ENCODE results near the gene MAP4K3.

Gene MAP4K3

GRCh38 chr2:39436592-39437521 lies at the start of gene MAP4K3:
TSS of gene MAP4K3 (minus strand) at chr2:39437285. CDS start at chr2:39436987, 298 bp downstream.
- Histone ChIP-seq H3K36me3 (ENCODE audit: insufficient read depth, low read length) (no peaks in the 10 kb centered on the region), H3K4me3 (ENCODE audit: low read length) (peak within 1 kb of the TSS; percentile 83), H3K4me1 (ENCODE audit: insufficient read depth, low read length) (peaks cover 23% of the 10 kb centered on the region)

GRCh38 chr2:39486071-39486470 lies 49.0 kb upstream of the MAP4K3 start:
- H3K4me1 ChIP-seq (ENCODE audit: insufficient read depth, low read length), result peaks cover 10% of the 10 kb centered on the region
- H3K4me3 ChIP-seq (ENCODE audit: low read length), result no peak overlapping the region

More at GRCh38 chr2:39436592-39437521, at the start of gene MAP4K3:
- H2AFZ ChIP-seq (ENCODE audit: low read depth, low read length), result peak within 1 kb of the TSS; percentile 86
- no peaks in the 10 kb centered on the region for H3K9me3 ChIP-seq (ENCODE audit: low read length)
- H3K27me3 ChIP-seq (ENCODE audit: insufficient read depth, low read length), result no peaks in the 10 kb centered on the region

GRCh38 chr2:39484620-39485495 lies 47.8 kb upstream of the MAP4K3 start:
- no peaks in the 10 kb centered on the region for H3K36me3 ChIP-seq (ENCODE audit: insufficient read depth, low read length)

More at GRCh38 chr2:39486071-39486470, 49.0 kb upstream of the MAP4K3 start:
- H2AFZ ChIP-seq (ENCODE audit: low read depth, low read length), result no peak overlapping the region
- no peaks in the 10 kb centered on the region for H3K27me3 ChIP-seq (ENCODE audit: insufficient read depth, low read length)
- H3K9me3 ChIP-seq (ENCODE audit: low read length), result no peaks in the 10 kb centered on the region
- no peaks in the 10 kb centered on the region for H3K36me3 ChIP-seq (ENCODE audit: insufficient read depth, low read length)

GRCh38 chr2:39484206-39484605 lies 47.1 kb upstream of the MAP4K3 start:
- H3K4me3 ChIP-seq (ENCODE audit: low read length), result no peak overlapping the region
- H3K36me3 ChIP-seq (ENCODE audit: insufficient read depth, low read length), result no peaks in the 10 kb centered on the region
- no peaks in the 10 kb centered on the region for H3K27me3 ChIP-seq (ENCODE audit: insufficient read depth, low read length)
- peaks cover 10% of the 10 kb centered on the region for H3K4me1 ChIP-seq (ENCODE audit: insufficient read depth, low read length)
- H2AFZ ChIP-seq (ENCODE audit: low read depth, low read length), result no peak overlapping the region
- no peaks in the 10 kb centered on the region for H3K9me3 ChIP-seq (ENCODE audit: low read length)

More at GRCh38 chr2:39484620-39485495, 47.8 kb upstream of the MAP4K3 start:
- Histone ChIP-seq H2AFZ (ENCODE audit: low read depth, low read length) (no peak overlapping the region), H3K4me1 (ENCODE audit: insufficient read depth, low read length) (peaks cover 10% of the 10 kb centered on the region), H3K4me3 (ENCODE audit: low read length) (no peak overlapping the region), H3K9me3 (ENCODE audit: low read length) (no peaks in the 10 kb centered on the region), H3K27me3 (ENCODE audit: insufficient read depth, low read length) (no peaks in the 10 kb centered on the region)

- Histone ChIP-seq H3K36me3 (ENCODE audit: insufficient read depth, low read length) (no peaks in the 10 kb centered on the region), H3K4me1 (ENCODE audit: insufficient read depth, low read length) (peaks cover 10% of the 10 kb centered on the region), H3K9me3 (ENCODE audit: low read length) (no peaks in the 10 kb centered on the region), H3K4me3 (ENCODE audit: low read length) (no peak overlapping the region), H2AFZ (ENCODE audit: low read depth, low read length) (no peak overlapping the region), H3K27me3 (ENCODE audit: insufficient read depth, low read length) (no peaks in the 10 kb centered on the region)
Observed at GRCh38 chr2:39483534-39483933, 46.4 kb upstream of the MAP4K3 start.

- Histone ChIP-seq H3K9me3 (ENCODE audit: low read length) (peaks cover 3% of the 10 kb centered on the region), H2AFZ (ENCODE audit: low read depth, low read length) (no peak overlapping the region), H3K4me1 (ENCODE audit: insufficient read depth, low read length) (no peaks in the 10 kb centered on the region), H3K4me3 (ENCODE audit: low read length) (no peak overlapping the region), H3K36me3 (ENCODE audit: insufficient read depth, low read length) (no peaks in the 10 kb centered on the region), H3K27me3 (ENCODE audit: insufficient read depth, low read length) (no peaks in the 10 kb centered on the region)
Observed at GRCh38 chr2:39481611-39482010, 44.5 kb upstream of the MAP4K3 start.

GRCh38 chr2:39479696-39480095 lies 42.6 kb upstream of the MAP4K3 start:
- H3K36me3 ChIP-seq (ENCODE audit: insufficient read depth, low read length), result no peaks in the 10 kb centered on the region
- peaks cover 3% of the 10 kb centered on the region for H3K9me3 ChIP-seq (ENCODE audit: low read length)
- H3K27me3 ChIP-seq (ENCODE audit: insufficient read depth, low read length), result no peaks in the 10 kb centered on the region

GRCh38 chr2:39479053-39479670 lies 42.1 kb upstream of the MAP4K3 start:
- Histone ChIP-seq H3K36me3 (ENCODE audit: insufficient read depth, low read length) (no peaks in the 10 kb centered on the region), H3K4me3 (ENCODE audit: low read length) (no peak overlapping the region), H2AFZ (ENCODE audit: low read depth, low read length) (no peak overlapping the region), H3K9me3 (ENCODE audit: low read length) (peaks cover 3% of the 10 kb centered on the region), H3K27me3 (ENCODE audit: insufficient read depth, low read length) (no peaks in the 10 kb centered on the region), H3K4me1 (ENCODE audit: insufficient read depth, low read length) (no peaks in the 10 kb centered on the region)

More at GRCh38 chr2:39479696-39480095, 42.6 kb upstream of the MAP4K3 start:
- H3K4me1 ChIP-seq (ENCODE audit: insufficient read depth, low read length), result no peaks in the 10 kb centered on the region
- H2AFZ ChIP-seq (ENCODE audit: low read depth, low read length), result no peak overlapping the region
- no peak overlapping the region for H3K4me3 ChIP-seq (ENCODE audit: low read length)

- Histone ChIP-seq H3K4me3 (ENCODE audit: low read length) (no peak overlapping the region), H3K4me1 (ENCODE audit: insufficient read depth, low read length) (no peaks in the 10 kb centered on the region), H3K9me3 (ENCODE audit: low read length) (peaks cover 3% of the 10 kb centered on the region), H2AFZ (ENCODE audit: low read depth, low read length) (no peak overlapping the region), H3K27me3 (ENCODE audit: insufficient read depth, low read length) (no peaks in the 10 kb centered on the region), H3K36me3 (ENCODE audit: insufficient read depth, low read length) (no peaks in the 10 kb centered on the region)
Observed at GRCh38 chr2:39476524-39476923, 39.4 kb upstream of the MAP4K3 start.

GRCh38 chr2:39475006-39475405 lies 37.9 kb upstream of the MAP4K3 start:
- H2AFZ ChIP-seq (ENCODE audit: low read depth, low read length), result no peak overlapping the region
- peaks cover 5% of the 10 kb centered on the region for H3K4me1 ChIP-seq (ENCODE audit: insufficient read depth, low read length)
- no peak overlapping the region for H3K4me3 ChIP-seq (ENCODE audit: low read length)
- peaks cover 3% of the 10 kb centered on the region for H3K9me3 ChIP-seq (ENCODE audit: low read length)
- no peaks in the 10 kb centered on the region for H3K36me3 ChIP-seq (ENCODE audit: insufficient read depth, low read length)
- H3K27me3 ChIP-seq (ENCODE audit: insufficient read depth, low read length), result no peaks in the 10 kb centered on the region

GRCh38 chr2:39470580-39470979 lies 33.5 kb upstream of the MAP4K3 start:
- no peaks in the 10 kb centered on the region for H3K36me3 ChIP-seq (ENCODE audit: insufficient read depth, low read length)
- H2AFZ ChIP-seq (ENCODE audit: low read depth, low read length), result no peak overlapping the region
- H3K4me1 ChIP-seq (ENCODE audit: insufficient read depth, low read length), result peaks cover 23% of the 10 kb centered on the region
- H3K27me3 ChIP-seq (ENCODE audit: insufficient read depth, low read length), result no peaks in the 10 kb centered on the region
- no peaks in the 10 kb centered on the region for H3K9me3 ChIP-seq (ENCODE audit: low read length)
- H3K4me3 ChIP-seq (ENCODE audit: low read length), result no peak overlapping the region

GRCh38 chr2:39469807-39470206 lies 32.7 kb upstream of the MAP4K3 start:
- Histone ChIP-seq H2AFZ (ENCODE audit: low read depth, low read length) (no peak overlapping the region), H3K4me1 (ENCODE audit: insufficient read depth, low read length) (peaks cover 23% of the 10 kb centered on the region), H3K4me3 (ENCODE audit: low read length) (no peak overlapping the region), H3K27me3 (ENCODE audit: insufficient read depth, low read length) (no peaks in the 10 kb centered on the region), H3K36me3 (ENCODE audit: insufficient read depth, low read length) (no peaks in the 10 kb centered on the region), H3K9me3 (ENCODE audit: low read length) (no peaks in the 10 kb centered on the region)

All from neuron (in vitro differentiated cells).